ENCODE measurements around the gene MSGN1.

GRCh38 chr2:17791121-17791816 is 25.0 kb upstream of the MSGN1 start:
- TF ChIP-seq CTCF (conservative IDR thresholded peaks at IDR 0.05; ENCODE audit: low read length) (no peak), EZH2phosphoT487 (IDR thresholded peaks at IDR 0.05; ENCODE audit: borderline replicate concordance, low read depth, low read length) (no peak)

All from OCI-LY7 (cell line).